HepG2 (cell line): ENCODE measurements around the gene INAFM1. TPM values are rescaled to one million over a fixed set of nuclear protein-coding genes. Genes with fewer than 3 reads are reported as not detected.
A peak's percentile ranks its signal among the peaks of the same experiment; 100 is the strongest.

Source experiments
- FOXK1 ChIP-seq: sonication (generic); formaldehyde crosslinking; IDR thresholded peaks from 2 replicates; pipeline ENCODE4 v1.4.0; 2020; ENCODE audit warnings: low read depth, missing genetic modification reagents, borderline replicate concordance
- NFKB2 ChIP-seq: sonication (generic); formaldehyde crosslinking; IDR thresholded peaks from 2 replicates; pipeline ENCODE4 v1.4.0; 2020; ENCODE audit warnings: missing genetic modification reagents, borderline replicate concordance
- POLR2AphosphoS5 ChIP-seq: IDR thresholded peaks from 2 replicates; pipeline ENCODE4 v1.6.1; 2012; ENCODE audit warnings: low read depth, low read length
- SKIL ChIP-seq: sonication (generic); formaldehyde crosslinking; IDR thresholded peaks from 2 replicates; pipeline ENCODE4 v1.8.0; 2022; ENCODE audit warnings: missing genetic modification reagents, mild to moderate bottlenecking, moderate library complexity, borderline replicate concordance
- ZBTB7A ChIP-seq: sonication (generic); formaldehyde crosslinking; IDR thresholded peaks from 2 replicates; pipeline ENCODE4 v1.8.0; 2022; ENCODE audit warnings: mild to moderate bottlenecking, missing genetic modification reagents
- ZFAT ChIP-seq: sonication (generic); formaldehyde crosslinking; conservative IDR thresholded peaks from 2 replicates; pipeline ENCODE4 v1.8.1; 2023; ENCODE audit warnings: missing genetic modification reagents, inconsistent platforms
- ZNF281 ChIP-seq: sonication (generic); formaldehyde crosslinking; IDR thresholded peaks from 2 replicates; pipeline ENCODE4 v1.4.0; 2020; ENCODE audit warnings: missing genetic modification reagents, borderline replicate concordance
- ZNF337 ChIP-seq: sonication (generic); formaldehyde crosslinking; IDR thresholded peaks from 2 replicates; pipeline ENCODE4 v1.5.1; 2020; ENCODE audit warnings: missing genetic modification reagents, low read depth, mild to moderate bottlenecking, borderline replicate concordance
- ZNF354B ChIP-seq: sonication (generic); formaldehyde crosslinking; IDR thresholded peaks from 2 replicates; pipeline ENCODE4 v1.8.0; 2022; ENCODE audit warnings: mild to moderate bottlenecking, missing genetic modification reagents
- ZNF605 ChIP-seq: sonication (generic); formaldehyde crosslinking; IDR thresholded peaks from 2 replicates; pipeline ENCODE4 v1.8.0; 2022; ENCODE audit warnings: mild to moderate bottlenecking, missing genetic modification reagents
- ZNF652 ChIP-seq: IDR thresholded peaks from 2 replicates; pipeline ENCODE4 v1.6.1; 2016; ENCODE audit warnings: low read depth, borderline replicate concordance
- ZNF841 ChIP-seq: sonication (generic); formaldehyde crosslinking; IDR thresholded peaks from 2 replicates; pipeline ENCODE4 v1.8.1; 2023; ENCODE audit warnings: missing genetic modification reagents, borderline replicate concordance
- polyA plus RNA-seq, 8 experiments: library from polyadenylated mRNA; depleted of rRNA in 3 of 8; stranded (reverse) in 7 of 8; unstranded in 1 of 8; fragments of >200 nt; fragmentation: Illumina TruSeq in 4 of 8; extraction: Trizol in 4 of 8; gene quantifications; 2 replicates each; pipeline versions ENCODE4 v1.2.1 to v1.2.3, GENCODE V29; 2011 to 2016; ENCODE audit warnings: low read depth in 4 of 8, missing spikeins in 1 of 8, mixed read lengths in 1 of 8; ENCODE audit not compliant: insufficient read depth in 1 of 8
- total RNA-seq, 5 experiments: library from RNA; depleted of rRNA; stranded (reverse); fragments of >200 nt; fragmentation: Illumina TruSeq; extraction: Trizol; gene quantifications; 2 replicates each; pipeline ENCODE4 v1.2.3, GENCODE V29; 2016; ENCODE audit warnings: low read depth in 1 of 5
- TF ChIP-seq, protein P1 (sequence below), 2 experiments: sonication (generic) in 1 of 2; formaldehyde crosslinking in 1 of 2; IDR thresholded peaks; 2 replicates each; pipeline versions ENCODE4 v1.4.0 to v1.6.1; 2016 to 2020; ENCODE audit warnings: borderline replicate concordance in 1 of 2, low read depth in 1 of 2, mild to moderate bottlenecking in 1 of 2, missing genetic modification reagents in 1 of 2
- TF ChIP-seq, protein P2 (sequence below), 2 experiments: sonication (generic) in 1 of 2; formaldehyde crosslinking in 1 of 2; IDR thresholded peaks; 2 replicates each; pipeline versions ENCODE4 v1.4.0 to v1.6.1; 2018 to 2020; ENCODE audit warnings: missing genetic modification reagents in 2 of 2, borderline replicate concordance in 1 of 2, low read depth in 1 of 2, mild to moderate bottlenecking in 1 of 2, missing biosample characterization in 1 of 2

Gene INAFM1
- total and polyA plus RNA-seq, 2 of the 13 experiments (the other 11 are each of a cell fraction or from before 2014, with no cell fraction given), result 0.88 to 1.9 TPM

DNA sequence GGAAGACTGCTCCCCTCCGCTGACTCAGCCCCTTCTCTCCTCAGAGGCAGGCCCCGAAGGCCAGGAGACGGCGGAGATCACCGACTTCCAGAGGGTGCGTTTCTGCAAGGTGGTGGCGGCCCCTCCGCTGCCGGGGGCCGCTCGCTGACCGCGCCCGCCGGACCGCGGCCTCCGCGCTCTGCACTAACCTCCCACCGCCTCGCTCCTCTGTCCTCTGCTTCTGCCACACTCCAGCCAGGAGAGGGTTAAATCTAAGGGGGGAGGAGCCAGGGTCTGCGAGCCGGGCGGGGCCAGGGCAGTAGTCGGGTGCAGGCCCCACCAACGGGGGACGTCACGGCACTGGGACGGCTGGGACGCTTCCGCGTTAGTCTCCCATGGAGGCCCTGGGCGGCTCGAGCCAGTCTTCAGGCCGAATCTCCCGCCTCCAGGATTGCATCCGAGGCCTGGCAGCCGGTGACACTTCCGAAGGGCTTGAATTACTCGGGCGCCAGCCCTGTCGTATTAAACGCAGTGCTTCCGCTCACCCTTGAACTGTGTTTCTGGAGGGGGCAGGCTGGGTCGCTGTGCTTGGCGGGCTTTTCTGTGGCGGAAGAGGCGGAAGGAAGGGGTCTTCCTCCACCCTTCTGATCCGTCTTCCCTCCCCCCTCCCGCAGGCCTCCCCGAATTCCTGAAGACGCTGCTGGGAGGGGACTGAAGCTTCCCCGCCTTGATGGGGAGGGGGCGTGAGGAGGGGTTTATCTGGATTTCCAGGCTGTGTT, 1.2 kb upstream of the INAFM1 start (continued):
- peak; percentile 14; the same call in 1 of the 2 replicates for TF ChIP-seq ZNF281 (CRISPR knock-in tag)
- TF ChIP-seq, protein P1, sequence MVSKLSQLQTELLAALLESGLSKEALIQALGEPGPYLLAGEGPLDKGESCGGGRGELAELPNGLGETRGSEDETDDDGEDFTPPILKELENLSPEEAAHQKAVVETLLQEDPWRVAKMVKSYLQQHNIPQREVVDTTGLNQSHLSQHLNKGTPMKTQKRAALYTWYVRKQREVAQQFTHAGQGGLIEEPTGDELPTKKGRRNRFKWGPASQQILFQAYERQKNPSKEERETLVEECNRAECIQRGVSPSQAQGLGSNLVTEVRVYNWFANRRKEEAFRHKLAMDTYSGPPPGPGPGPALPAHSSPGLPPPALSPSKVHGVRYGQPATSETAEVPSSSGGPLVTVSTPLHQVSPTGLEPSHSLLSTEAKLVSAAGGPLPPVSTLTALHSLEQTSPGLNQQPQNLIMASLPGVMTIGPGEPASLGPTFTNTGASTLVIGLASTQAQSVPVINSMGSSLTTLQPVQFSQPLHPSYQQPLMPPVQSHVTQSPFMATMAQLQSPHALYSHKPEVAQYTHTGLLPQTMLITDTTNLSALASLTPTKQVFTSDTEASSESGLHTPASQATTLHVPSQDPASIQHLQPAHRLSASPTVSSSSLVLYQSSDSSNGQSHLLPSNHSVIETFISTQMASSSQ (IDR thresholded peaks at IDR 0.05; ENCODE audit: low read depth), result no peak
- TF ChIP-seq, protein P1 (CRISPR knock-in tag; IDR thresholded peaks at IDR 0.05; ENCODE audit: borderline replicate concordance), result peak; percentile 61; the same call in 1 of the 2 replicates
- TF ChIP-seq ZNF841 (CRISPR knock-in tag), result no peak
- 0 out of 2 replicates have a peak, but pooled peaks have one; percentile 72 for TF ChIP-seq NFKB2 (CRISPR knock-in tag)
- 0 out of 2 replicates have a peak, but pooled peaks have one; percentile 29 for TF ChIP-seq FOXK1 (CRISPR knock-in tag)
- peak; percentile 61; the same call in 1 of the 2 replicates for TF ChIP-seq ZNF605 (CRISPR knock-in tag)
- TF ChIP-seq POLR2AphosphoS5, result 0 out of 2 replicates have a peak, but pooled peaks have one; percentile 10
- TF ChIP-seq ZNF337 (CRISPR knock-in tag), result no peak
- TF ChIP-seq ZBTB7A (CRISPR knock-in tag), result peak; percentile 61
- TF ChIP-seq SKIL (CRISPR knock-in tag), result peak; percentile 41; the same call in 1 of the 2 replicates
- TF ChIP-seq, protein P2, sequence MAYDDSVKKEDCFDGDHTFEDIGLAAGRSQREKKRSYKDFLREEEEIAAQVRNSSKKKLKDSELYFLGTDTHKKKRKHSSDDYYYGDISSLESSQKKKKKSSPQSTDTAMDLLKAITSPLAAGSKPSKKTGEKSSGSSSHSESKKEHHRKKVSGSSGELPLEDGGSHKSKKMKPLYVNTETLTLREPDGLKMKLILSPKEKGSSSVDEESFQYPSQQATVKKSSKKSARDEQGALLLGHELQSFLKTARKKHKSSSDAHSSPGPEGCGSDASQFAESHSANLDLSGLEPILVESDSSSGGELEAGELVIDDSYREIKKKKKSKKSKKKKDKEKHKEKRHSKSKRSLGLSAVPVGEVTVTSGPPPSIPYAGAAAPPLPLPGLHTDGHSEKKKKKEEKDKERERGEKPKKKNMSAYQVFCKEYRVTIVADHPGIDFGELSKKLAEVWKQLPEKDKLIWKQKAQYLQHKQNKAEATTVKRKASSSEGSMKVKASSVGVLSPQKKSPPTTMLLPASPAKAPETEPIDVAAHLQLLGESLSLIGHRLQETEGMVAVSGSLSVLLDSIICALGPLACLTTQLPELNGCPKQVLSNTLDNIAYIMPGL (CRISPR knock-in tag; IDR thresholded peaks at IDR 0.05; ENCODE audit: borderline replicate concordance in 1 of 2, low read depth in 1 of 2), result peak in 1 of 2 experiments; percentile 74; a peak in 2 of 4 replicates
- TF ChIP-seq ZNF354B (CRISPR knock-in tag), result no peak
- peak; percentile 99 for TF ChIP-seq ZNF652 (CRISPR knock-in tag)
- no peak for TF ChIP-seq ZFAT (CRISPR knock-in tag)
